Hepatocyte (in vitro differentiated cells): ENCODE results near the gene FHL1. TPM values are rescaled to one million over a fixed set of nuclear protein-coding genes. Genes with fewer than 3 reads are reported as not detected.

Experiments
- DNase-seq: peaks from one replicate; pipeline ENCODE4 v3.0.0-alpha.2; 2016; ENCODE audit warnings: low spot score
- H2AFZ ChIP-seq: fragments of 200-600 bp; sonication (generic); 2 replicates; pipeline ENCODE4 v1.6.0; 2016; ENCODE audit warnings: antibody characterized with exemption, mild to moderate bottlenecking
- H3K27ac ChIP-seq: fragments of 200-600 bp; sonication (generic); 2 replicates; pipeline ENCODE4 v1.5.1; 2016; ENCODE audit warnings: mild to moderate bottlenecking
- H3K27me3 ChIP-seq: fragments of 200-600 bp; sonication (generic); 2 replicates; pipeline ENCODE4 v1.6.1; 2016
- H3K36me3 ChIP-seq: fragments of 200-600 bp; sonication (generic); replicated peaks from 2 replicates; pipeline ENCODE4 v1.5.1; 2016; ENCODE audit warnings: low read depth; ENCODE audit not compliant: insufficient read depth
- H3K4me1 ChIP-seq: fragments of 200-600 bp; sonication (generic); 2 replicates; pipeline ENCODE4 v1.5.1; 2016; ENCODE audit warnings: mild to moderate bottlenecking, moderate library complexity; ENCODE audit not compliant: insufficient read depth
- H3K4me2 ChIP-seq: fragments of 200-600 bp; sonication (generic); 2 replicates; pipeline ENCODE4 v1.6.0; 2016
- H3K4me3 ChIP-seq: fragments of 200-600 bp; sonication (generic); 2 replicates; pipeline ENCODE4 v1.5.1; 2016; ENCODE audit warnings: mild to moderate bottlenecking
- H3K79me2 ChIP-seq: fragments of 200-600 bp; sonication (generic); 2 replicates; pipeline ENCODE4 v1.6.0; 2017; ENCODE audit warnings: mild to moderate bottlenecking
- H3K9me2 ChIP-seq: fragments of 200-600 bp; sonication (generic); replicated peaks from 2 replicates; pipeline ENCODE4 v1.6.0; 2017; ENCODE audit warnings: mild to moderate bottlenecking; ENCODE audit not compliant: insufficient read depth
- H3K9me3 ChIP-seq: fragments of 200-600 bp; sonication (generic); 2 replicates; pipeline ENCODE4 v1.5.1; 2016; ENCODE audit warnings: low read depth, mild to moderate bottlenecking
- H4K20me1 ChIP-seq: fragments of 200-600 bp; sonication (generic); 2 replicates; pipeline ENCODE4 v1.6.0; 2016; ENCODE audit warnings: mild to moderate bottlenecking; ENCODE audit not compliant: insufficient read depth, poor library complexity, severe bottlenecking
- EZH2 ChIP-seq: fragments of 200-600 bp; sonication (generic); IDR thresholded peaks from 2 replicates; pipeline ENCODE4 v1.6.1; 2016; ENCODE audit warnings: antibody characterized with exemption, mild to moderate bottlenecking, borderline replicate concordance
- EZH2phosphoT487 ChIP-seq: fragments of 200-600 bp; sonication (generic); IDR thresholded peaks from one replicate; pipeline ENCODE4 v1.6.1; 2018; ENCODE audit warnings: antibody characterized with exemption, mild to moderate bottlenecking, low read depth, moderate library complexity; ENCODE audit not compliant: unreplicated experiment, severe bottlenecking
- WGBS: methylation state at CpG from one replicate; pipeline ENCODE4 v1.1.6; 2016; ENCODE audit warnings: low lambda C conversion rate; ENCODE audit errors: missing lambda C conversion rate; 5-methylcytosine and 5-hydroxymethylcytosine counted together
- polyA plus RNA-seq: library from polyadenylated mRNA; unstranded; fragments of >200 nt; fragmentation: Nextera tagmentation; extraction: Ambion mirVana; gene quantifications from 2 replicates; pipeline ENCODE4 v1.2.1, GENCODE V29; 2016
- total RNA-seq: library from RNA; depleted of rRNA; stranded (reverse); fragments of >200 nt; gene quantifications from 2 replicates; pipeline ENCODE4 v1.2.3, GENCODE V29; 2014
- TF ChIP-seq, protein P1 (sequence below): fragments of 200-600 bp; sonication (generic); IDR thresholded peaks from 2 replicates; pipeline ENCODE4 v1.5.1; 2016; ENCODE audit warnings: antibody characterized with exemption, mild to moderate bottlenecking; ENCODE audit not compliant: poor library complexity

The FHL1 gene
- total and polyA plus RNA-seq, 2 experiments from 2014 or later: 31.5 to 40.0 TPM

DNA sequence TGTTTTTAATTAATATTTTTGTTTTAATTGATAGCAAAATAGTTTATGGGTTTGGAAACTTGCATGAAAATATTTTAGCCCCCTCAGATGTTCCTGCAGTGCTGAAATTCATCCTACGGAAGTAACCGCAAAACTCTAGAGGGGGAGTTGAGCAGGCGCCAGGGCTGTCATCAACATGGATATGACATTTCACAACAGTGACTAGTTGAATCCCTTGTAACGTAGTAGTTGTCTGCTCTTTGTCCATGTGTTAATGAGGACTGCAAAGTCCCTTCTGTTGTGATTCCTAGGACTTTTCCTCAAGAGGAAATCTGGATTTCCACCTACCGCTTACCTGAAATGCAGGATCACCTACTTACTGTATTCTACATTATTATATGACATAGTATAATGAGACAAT, 63.5 kb downstream of the FHL1 start:
- 87% methylated on average over 5 of the region's 5 CpGs for WGBS
- Histone ChIP-seq H3K27ac (no peak overlapping the region), H3K9me2 (no peaks in the 10 kb centered on the region), H3K4me3 (no peak overlapping the region), H2AFZ (no peak overlapping the region), H3K79me2 (no peaks in the 10 kb centered on the region), H3K36me3 (no peaks in the 10 kb centered on the region), H3K4me2 (no peak overlapping the region), H3K27me3 (no peaks in the 10 kb centered on the region), H3K9me3 (no peaks in the 10 kb centered on the region), H3K4me1 (no peaks in the 10 kb centered on the region), H4K20me1 (no peaks in the 10 kb centered on the region)
- TF ChIP-seq, protein P1, sequence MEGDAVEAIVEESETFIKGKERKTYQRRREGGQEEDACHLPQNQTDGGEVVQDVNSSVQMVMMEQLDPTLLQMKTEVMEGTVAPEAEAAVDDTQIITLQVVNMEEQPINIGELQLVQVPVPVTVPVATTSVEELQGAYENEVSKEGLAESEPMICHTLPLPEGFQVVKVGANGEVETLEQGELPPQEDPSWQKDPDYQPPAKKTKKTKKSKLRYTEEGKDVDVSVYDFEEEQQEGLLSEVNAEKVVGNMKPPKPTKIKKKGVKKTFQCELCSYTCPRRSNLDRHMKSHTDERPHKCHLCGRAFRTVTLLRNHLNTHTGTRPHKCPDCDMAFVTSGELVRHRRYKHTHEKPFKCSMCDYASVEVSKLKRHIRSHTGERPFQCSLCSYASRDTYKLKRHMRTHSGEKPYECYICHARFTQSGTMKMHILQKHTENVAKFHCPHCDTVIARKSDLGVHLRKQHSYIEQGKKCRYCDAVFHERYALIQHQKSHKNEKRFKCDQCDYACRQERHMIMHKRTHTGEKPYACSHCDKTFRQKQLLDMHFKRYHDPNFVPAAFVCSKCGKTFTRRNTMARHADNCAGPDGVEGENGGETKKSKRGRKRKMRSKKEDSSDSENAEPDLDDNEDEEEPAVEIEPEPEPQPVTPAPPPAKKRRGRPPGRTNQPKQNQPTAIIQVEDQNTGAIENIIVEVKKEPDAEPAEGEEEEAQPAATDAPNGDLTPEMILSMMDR: no peak
- no peak for TF ChIP-seq EZH2phosphoT487
- no peak for TF ChIP-seq EZH2
- no peak for DNase-seq

DNA sequence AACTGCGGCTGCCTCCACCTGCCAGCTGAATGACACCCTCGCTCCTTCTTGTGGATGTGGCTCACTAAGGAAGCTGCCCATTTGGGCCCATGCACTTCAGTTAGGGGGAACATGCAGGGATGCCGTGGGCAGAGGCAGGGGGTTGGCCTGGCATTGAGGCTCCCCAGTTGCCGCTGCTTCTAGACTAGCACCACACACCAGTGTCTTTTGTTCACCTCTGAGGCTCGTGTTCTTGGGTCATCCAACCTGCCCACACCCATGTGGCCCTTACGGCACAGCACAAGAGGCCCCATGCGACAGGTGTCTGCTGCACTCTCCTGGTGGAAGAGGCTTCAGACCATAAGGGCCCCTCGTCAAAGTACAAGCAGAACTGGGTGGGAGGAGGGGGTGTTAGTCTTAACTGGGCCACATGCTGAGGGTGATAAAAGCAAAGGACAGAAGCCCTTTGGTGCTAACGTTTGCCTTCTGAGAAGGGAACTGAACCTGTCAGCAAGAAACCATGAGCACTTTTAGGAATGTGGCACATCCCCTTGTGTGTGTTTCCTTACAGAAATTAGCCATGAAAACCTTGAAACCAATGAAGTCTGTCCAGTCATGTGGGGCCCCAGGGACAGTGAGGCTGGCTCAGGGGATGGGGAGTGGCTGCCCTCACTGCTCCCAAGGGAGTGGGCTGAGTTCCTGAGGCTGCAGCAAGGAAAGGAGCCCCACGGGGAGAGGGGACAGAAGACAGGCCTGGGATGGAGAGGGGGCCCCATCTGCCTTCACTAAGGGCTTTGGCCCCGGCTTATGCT, 64.6 kb downstream of the FHL1 start:
- Histone ChIP-seq H3K9me3 (no peaks in the 10 kb centered on the region), H3K9me2 (no peaks in the 10 kb centered on the region), H3K79me2 (no peaks in the 10 kb centered on the region), H3K4me2 (no peak overlapping the region), H3K36me3 (no peaks in the 10 kb centered on the region), H4K20me1 (no peaks in the 10 kb centered on the region), H3K27ac (no peak overlapping the region), H2AFZ (no peak overlapping the region), H3K27me3 (no peaks in the 10 kb centered on the region), H3K4me3 (no peak overlapping the region), H3K4me1 (no peaks in the 10 kb centered on the region)
- TF ChIP-seq, protein P1: no peak
- TF ChIP-seq EZH2phosphoT487 (no peak), EZH2 (no peak)
- DNase-seq: no peak
- 74% methylated on average over 11 of the region's 11 CpGs for WGBS

DNA sequence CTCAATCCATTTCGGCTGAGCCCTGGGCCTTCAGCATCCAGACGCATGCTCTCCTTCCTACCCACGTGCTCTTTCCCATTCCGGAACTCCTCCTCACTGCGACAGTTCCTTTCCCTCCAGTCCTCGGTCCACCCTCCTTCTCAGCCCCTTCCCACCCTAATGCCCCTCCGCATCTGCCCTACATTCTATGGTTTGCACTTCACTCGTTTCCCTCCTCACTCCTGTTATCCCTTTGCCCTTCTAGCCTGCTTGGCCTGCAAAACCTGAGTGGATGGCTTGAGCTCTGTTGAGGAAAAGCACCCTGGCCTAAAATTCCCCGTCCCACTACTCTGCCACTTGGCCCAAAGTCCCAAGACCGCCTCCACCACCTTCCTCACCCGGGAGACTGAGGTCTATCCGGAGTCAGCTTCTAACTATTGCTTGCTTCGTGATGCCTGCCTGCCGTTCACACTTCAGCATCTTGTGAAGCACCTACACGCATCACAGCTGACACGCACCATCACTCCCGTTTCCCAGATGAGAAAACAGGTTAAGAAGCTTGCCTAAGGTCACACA, 65.3 kb downstream of the FHL1 start:
- Histone ChIP-seq H3K9me3 (no peaks in the 10 kb centered on the region), H3K27ac (no peak overlapping the region), H3K27me3 (no peaks in the 10 kb centered on the region), H4K20me1 (no peaks in the 10 kb centered on the region), H3K4me2 (no peak overlapping the region), H3K4me1 (no peaks in the 10 kb centered on the region), H3K79me2 (no peaks in the 10 kb centered on the region), H2AFZ (no peak overlapping the region), H3K36me3 (no peaks in the 10 kb centered on the region), H3K9me2 (no peaks in the 10 kb centered on the region), H3K4me3 (no peak overlapping the region)
- TF ChIP-seq EZH2phosphoT487: no peak
- TF ChIP-seq EZH2: no peak
- TF ChIP-seq, protein P1: no peak
- 85% methylated on average over 17 of the region's 17 CpGs for WGBS
- DNase-seq: no peak
